HCT116 (cell line): ENCODE data around the gene LRRC1. TPM values are rescaled to one million over a fixed set of nuclear protein-coding genes. Genes with fewer than 3 reads are reported as not detected.

Experiments used
- ATAC-seq: fragments of 200-7000 bp; cut with Tn5 transposase; 2 replicates; pipeline ENCODE4 v1.9.1; 2020; ENCODE audit warnings: mild to moderate bottlenecking, moderate library complexity
- BruUV-seq: library from RNA; stranded (reverse); fragments of 400-500 nt; replicated peaks from 2 replicates; lab custom pipeline; 2021; lab: Mats Ljungman, UMichigan
- CTCF ChIA-PET: fragments of 300-600 bp; sonication (Branson Sonifier 250); formaldehyde crosslinking; loops from one replicate; lab custom pipeline; 2021; ENCODE audit warnings: antibody characterized with exemption; lab: Charles Lee
- POLR2A ChIA-PET: fragments of 300-600, 350-600 bp; sonication (Branson Sonifier 250); formaldehyde crosslinking; loops from one replicate; lab custom pipeline; 2021; ENCODE audit warnings: antibody characterized with exemption; lab: Charles Lee
- RAD21 ChIA-PET, 2 experiments: fragments of 300-600 bp; sonication (Branson Sonifier 250); formaldehyde crosslinking; loops; one replicate each; lab custom pipeline; 2023; ENCODE audit warnings: low total read pairs in 2 of 2; ENCODE audit not compliant: uncharacterized antibody in 2 of 2, unreplicated experiment in 2 of 2, low non-redundant PET in 1 of 2; lab: Charles Lee
- DNase-seq: peaks from one replicate; pipeline ENCODE4 v3.0.0-alpha.2; 2010; ENCODE audit warnings: low read depth, low spot score
- H2AFZ ChIP-seq: fragments of 200-600 bp; shearing (Covaris generic), sonication (generic); 2 replicates; pipeline ENCODE4 v1.6.1; 2017; ENCODE audit warnings: low read depth, mixed run types, mixed read lengths, antibody characterized with exemption, low read length; ENCODE audit not compliant: poor library complexity, severe bottlenecking
- H3K27ac ChIP-seq: 2 replicates; pipeline ENCODE4 v1.5.1; 2012; ENCODE audit warnings: low read depth, low read length
- H3K27me3 ChIP-seq: fragments of 200-600 bp; sonication (generic); 2 replicates; pipeline ENCODE4 v1.6.1; 2016; ENCODE audit warnings: mixed run types, low read length, mixed read lengths; ENCODE audit not compliant: insufficient read depth
- H3K36me3 ChIP-seq, 2 experiments: fragments of 200-500 bp in 1 of 2; fragments of 200-600 bp in 1 of 2; sonication (Bioruptor generic) in 1 of 2; sonication (generic) in 1 of 2; 2 replicates each; pipeline versions ENCODE4 v1.5.1 to v1.6.1; 2014 to 2016; ENCODE audit warnings: low read length in 2 of 2, inconsistent platforms in 1 of 2, mixed read lengths in 1 of 2, mixed run types in 1 of 2; ENCODE audit not compliant: insufficient read depth in 2 of 2, control insufficient read depth in 1 of 2
- H3K4me1 ChIP-seq, 2 experiments: fragments of 200-600 bp in 1 of 2; sonication (generic) in 1 of 2; 2 replicates each; pipeline versions ENCODE4 v1.5.1 to v1.6.1; 2012 to 2017; ENCODE audit warnings: low read length in 2 of 2, inconsistent platforms in 1 of 2, mild to moderate bottlenecking in 1 of 2, mixed read lengths in 1 of 2, mixed run types in 1 of 2, moderate library complexity in 1 of 2; ENCODE audit not compliant: insufficient read depth in 2 of 2, control insufficient read depth in 1 of 2
- H3K4me2 ChIP-seq: fragments of 200-600 bp; sonication (generic); 2 replicates; pipeline ENCODE4 v1.6.1; 2017; ENCODE audit warnings: mixed run types, low read length, mixed read lengths
- H3K4me3 ChIP-seq, 2 experiments: fragments of 200-600 bp in 1 of 2; sonication (generic) in 1 of 2; replicated peaks in 1 of 2; 2 replicates each; pipeline ENCODE4 v1.5.1; 2011 to 2016; ENCODE audit warnings: low read length in 2 of 2, control low read depth in 1 of 2, low read depth in 1 of 2, mild to moderate bottlenecking in 1 of 2, mixed read lengths in 1 of 2, mixed run types in 1 of 2
- H3K79me2 ChIP-seq: fragments of 200-600 bp; sonication (generic); 2 replicates; pipeline ENCODE4 v1.6.1; 2017; ENCODE audit warnings: mild to moderate bottlenecking, mixed run types, low read length, moderate library complexity, mixed read lengths; ENCODE audit not compliant: insufficient read depth
- H3K9ac ChIP-seq: fragments of 200-600 bp; sonication (generic); 2 replicates; pipeline ENCODE4 v1.6.1; 2016; ENCODE audit warnings: low read length, mixed read lengths
- H3K9me2 ChIP-seq: fragments of 200-600 bp; sonication (generic), shearing (Covaris generic); 2 replicates; pipeline ENCODE4 v1.6.1; 2017; ENCODE audit warnings: mixed run types, mild to moderate bottlenecking, moderate library complexity; ENCODE audit not compliant: insufficient read depth
- H3K9me3 ChIP-seq, 2 experiments: fragments of 200-500 bp in 1 of 2; fragments of 200-600 bp in 1 of 2; sonication (Bioruptor generic) in 1 of 2; sonication (generic) in 1 of 2; 2 replicates each; pipeline ENCODE4 v1.6.1; 2014 to 2017; ENCODE audit warnings: low read length in 2 of 2, mixed read lengths in 2 of 2, inconsistent platforms in 1 of 2, low read depth in 1 of 2, mild to moderate bottlenecking in 1 of 2, mixed run types in 1 of 2, moderate library complexity in 1 of 2; ENCODE audit not compliant: control insufficient read depth in 1 of 2, insufficient read depth in 1 of 2
- H4K20me1 ChIP-seq: fragments of 200-600 bp; sonication (generic), shearing (Covaris generic); 2 replicates; pipeline ENCODE4 v1.6.1; 2017; ENCODE audit warnings: mixed run types, mild to moderate bottlenecking, moderate library complexity; ENCODE audit not compliant: insufficient read depth
- ATF3 ChIP-seq: IDR thresholded peaks from 2 replicates; pipeline ENCODE4 v1.6.1; 2012
- CBX3 ChIP-seq: IDR thresholded peaks from 2 replicates; pipeline ENCODE4 v1.6.1; 2012; ENCODE audit warnings: low read depth
- CEBPB ChIP-seq: IDR thresholded peaks from 2 replicates; pipeline ENCODE4 v1.6.1; 2012; ENCODE audit warnings: low read depth
- EGR1 ChIP-seq: IDR thresholded peaks from 2 replicates; pipeline ENCODE4 v1.6.1; 2012; ENCODE audit warnings: low read depth
- EZH2 ChIP-seq: fragments of 200-600 bp; sonication (generic); IDR thresholded peaks from 2 replicates; pipeline ENCODE4 v1.6.1; 2017; ENCODE audit warnings: antibody characterized with exemption, mixed run types
- EZH2phosphoT487 ChIP-seq: fragments of 200-600 bp; IDR thresholded peaks from 2 replicates; pipeline ENCODE4 v1.6.1; 2018; ENCODE audit warnings: antibody characterized with exemption, borderline replicate concordance
- FOSL1 ChIP-seq: IDR thresholded peaks from 2 replicates; pipeline ENCODE4 v1.6.1; 2012; ENCODE audit warnings: low read depth
- JUND ChIP-seq: IDR thresholded peaks from 2 replicates; pipeline ENCODE4 v1.6.1; 2012
- MAX ChIP-seq: IDR thresholded peaks from 2 replicates; pipeline ENCODE4 v1.6.1; 2012
- POLR2A ChIP-seq: IDR thresholded peaks from 2 replicates; pipeline ENCODE4 v1.7.0; 2011; ENCODE audit warnings: borderline replicate concordance; ENCODE audit not compliant: insufficient read depth, insufficient read length; ENCODE audit errors: extremely low read depth
- POLR2AphosphoS5 ChIP-seq: IDR thresholded peaks from 2 replicates; pipeline ENCODE4 v1.6.1; 2011; ENCODE audit warnings: mild to moderate bottlenecking, low read depth, low read length, moderate library complexity
- REST ChIP-seq: IDR thresholded peaks from 2 replicates; pipeline ENCODE4 v1.6.1; 2012; ENCODE audit warnings: low read depth
- SIN3A ChIP-seq: IDR thresholded peaks from 2 replicates; pipeline ENCODE4 v1.6.1; 2012; ENCODE audit warnings: low read depth
- SP1 ChIP-seq: IDR thresholded peaks from 2 replicates; pipeline ENCODE4 v1.6.1; 2012; ENCODE audit warnings: low read depth
- SRF ChIP-seq: IDR thresholded peaks from 2 replicates; pipeline ENCODE4 v1.6.1; 2012; ENCODE audit warnings: low read depth
- TCF7L2 ChIP-seq: IDR thresholded peaks from 2 replicates; pipeline ENCODE4 v1.7.0; 2011; ENCODE audit warnings: borderline replicate concordance, inconsistent platforms; ENCODE audit not compliant: insufficient read depth, insufficient read length; ENCODE audit errors: extremely low read depth
- YY1 ChIP-seq: IDR thresholded peaks from 2 replicates; pipeline ENCODE4 v1.6.1; 2011; ENCODE audit warnings: low read length, low read depth, moderate library complexity, mild to moderate bottlenecking; ENCODE audit not compliant: insufficient replicate concordance; ENCODE audit errors: extremely low read depth
- ZFX ChIP-seq: fragments of 450-650 bp; IDR thresholded peaks from 2 replicates; pipeline ENCODE4 v1.6.1; 2017
- ZNF274 ChIP-seq: fragments of 200-500 bp; sonication (Bioruptor generic); IDR thresholded peaks from 2 replicates; pipeline ENCODE4 v1.6.1; 2014; ENCODE audit warnings: mild to moderate bottlenecking, low read depth, low read length, inconsistent platforms
- intact Hi-C: fragments of 100-400 bp; cut with micrococcal nuclease; formaldehyde crosslinking; loops from 2 replicates; pipeline ENCODE4 v1.10.0; 2022
- total RNA-seq: library from RNA; stranded (reverse); gene quantifications from one replicate; pipeline ENCODE4 v1.2.1, GENCODE V29; 2021; ENCODE audit not compliant: unreplicated experiment
- TF ChIP-seq, protein P1 (sequence below), 3 experiments: fragments of 200-600 bp in 1 of 3; sonication (generic) in 1 of 3; IDR thresholded peaks in 2 of 3; conservative IDR thresholded peaks in 1 of 3; 2 replicates each; pipeline ENCODE4 v1.5.1; 2012 to 2017; ENCODE audit warnings: low read depth in 2 of 3, low read length in 2 of 3, antibody characterized with exemption in 1 of 3, borderline replicate concordance in 1 of 3, control low read depth in 1 of 3, mild to moderate bottlenecking in 1 of 3, mixed read lengths in 1 of 3, mixed run types in 1 of 3, moderate library complexity in 1 of 3; ENCODE audit not compliant: insufficient read depth in 1 of 3

The LRRC1 gene
- total RNA-seq, 1 experiment from 2014 or later: 19.8 TPM

DNA sequence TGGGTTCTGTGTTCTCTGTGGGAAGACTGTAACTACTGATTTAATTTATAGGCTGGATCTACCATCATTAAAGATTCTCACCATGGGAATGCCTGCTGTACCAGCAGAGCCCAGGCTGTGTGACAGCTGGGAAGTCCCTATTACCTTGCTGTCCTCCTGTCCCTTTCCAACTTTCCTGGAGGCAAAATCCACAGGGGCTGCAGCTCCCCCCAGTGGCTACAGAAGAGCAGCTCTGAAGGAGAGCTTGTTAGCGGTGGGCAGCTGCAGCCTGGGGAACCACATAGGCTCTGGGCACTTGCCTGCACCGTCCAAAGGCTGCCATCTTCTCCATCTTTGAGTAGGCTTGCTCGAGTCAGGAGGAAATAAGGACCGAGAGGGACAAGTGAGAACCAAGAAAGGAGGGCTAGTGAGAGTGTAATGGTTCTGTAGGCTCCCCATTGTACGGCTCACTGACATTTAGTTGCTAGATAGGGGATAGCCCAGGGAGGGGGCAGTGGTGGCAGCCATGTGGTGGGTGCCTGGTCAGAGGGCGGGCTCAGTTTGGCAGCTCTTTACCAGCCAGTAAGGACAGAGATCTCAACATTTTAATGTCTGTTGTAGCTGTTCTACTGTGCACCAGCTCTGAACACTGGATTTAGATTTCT is 161.4 kb downstream of the LRRC1 start:
- BruUV-seq: no TSS peak
- Histone ChIP-seq H4K20me1 (no peaks in the 10 kb centered on the region), H3K36me3 (no peaks in the 10 kb centered on the region), H3K79me2 (no peaks in the 10 kb centered on the region), H2AFZ (peak overlapping the region; percentile 90), H3K27ac (no peak overlapping the region), H3K9me2 (no peaks in the 10 kb centered on the region), H3K4me3 (no peak overlapping the region), H3K4me1 (peaks cover 0 to 8% of the 10 kb centered on the region in 2 experiments; a peak in 1 of 4 replicates), H3K27me3 (no peaks in the 10 kb centered on the region), H3K9me3 (no peaks in the 10 kb centered on the region), H3K4me2 (peak overlapping the region; percentile 40; the same call in 1 of the 2 replicates), H3K9ac (no peak overlapping the region)
- ChIA-PET RAD21 (interaction anchor here (1.0 to 1.8 kb wide), 7 partner anchors 160 to 237 kb away, joined by 3 to 8 read pairs (median 3); partner anchors contain the start of gene LRRC1 (in 1 of the 2)), CTCF (interaction anchor here (0.7 to 2.7 kb wide), 12 partner anchors 12 to 463 kb away, joined by 3 to 33 read pairs (median 7); partner anchors contain the start of gene LRRC1), POLR2A (interaction anchor here (1.2 to 1.6 kb wide), 2 partner anchors 161 to 163 kb away, joined by 7 to 9 read pairs; partner anchors contain the start of gene LRRC1)
- intact Hi-C loops: loop anchor here (1.0 kb wide), 3 partner anchors 162 to 463 kb away; no protein-coding TSS in a partner anchor
- DNase-seq (peak; percentile 72), ATAC-seq (peak; percentile 99)
- TF ChIP-seq CEBPB (no peak), SP1 (no peak), FOSL1 (no peak), EZH2 (no peak), SIN3A (no peak), EGR1 (no peak), YY1 (peak; percentile 45), SRF (no peak), ZFX (no peak), POLR2AphosphoS5 (no peak), POLR2A (no peak), EZH2phosphoT487 (no peak), CBX3 (0 out of 2 replicates have a peak, but pooled peaks have one; percentile 5), ZNF274 (no peak), MAX (no peak; the same call in 1 of the 2 replicates), JUND (no peak), REST (no peak), TCF7L2 (no peak), ATF3 (no peak)
- TF ChIP-seq, protein P1, sequence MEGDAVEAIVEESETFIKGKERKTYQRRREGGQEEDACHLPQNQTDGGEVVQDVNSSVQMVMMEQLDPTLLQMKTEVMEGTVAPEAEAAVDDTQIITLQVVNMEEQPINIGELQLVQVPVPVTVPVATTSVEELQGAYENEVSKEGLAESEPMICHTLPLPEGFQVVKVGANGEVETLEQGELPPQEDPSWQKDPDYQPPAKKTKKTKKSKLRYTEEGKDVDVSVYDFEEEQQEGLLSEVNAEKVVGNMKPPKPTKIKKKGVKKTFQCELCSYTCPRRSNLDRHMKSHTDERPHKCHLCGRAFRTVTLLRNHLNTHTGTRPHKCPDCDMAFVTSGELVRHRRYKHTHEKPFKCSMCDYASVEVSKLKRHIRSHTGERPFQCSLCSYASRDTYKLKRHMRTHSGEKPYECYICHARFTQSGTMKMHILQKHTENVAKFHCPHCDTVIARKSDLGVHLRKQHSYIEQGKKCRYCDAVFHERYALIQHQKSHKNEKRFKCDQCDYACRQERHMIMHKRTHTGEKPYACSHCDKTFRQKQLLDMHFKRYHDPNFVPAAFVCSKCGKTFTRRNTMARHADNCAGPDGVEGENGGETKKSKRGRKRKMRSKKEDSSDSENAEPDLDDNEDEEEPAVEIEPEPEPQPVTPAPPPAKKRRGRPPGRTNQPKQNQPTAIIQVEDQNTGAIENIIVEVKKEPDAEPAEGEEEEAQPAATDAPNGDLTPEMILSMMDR (IDR thresholded peaks at IDR 0.05 in 2 of 3, conservative IDR thresholded peaks at IDR 0.05 in 1 of 3; ENCODE audit: borderline replicate concordance in 1 of 3, insufficient read depth in 1 of 3, low read depth in 2 of 3, low read length in 2 of 3): peak; percentile 78 to 85 (median 82)
